Smooth muscle cell (in vitro differentiated cells): ENCODE data around the gene LRBA. TPM values are rescaled to one million over a fixed set of nuclear protein-coding genes. Genes with fewer than 3 reads are reported as not detected.

Experiments used
- DNase-seq: peaks from one replicate; lab custom pipeline; 2025; ENCODE audit not compliant: unreplicated experiment; lab: John Stamatoyannopoulos, UW
- H2AFZ ChIP-seq: fragments of 200-600 bp; sonication (generic); 2 replicates; pipeline ENCODE4 v1.6.0; 2016; ENCODE audit warnings: antibody characterized with exemption, low read depth, mild to moderate bottlenecking
- H3F3A ChIP-seq: fragments of 200-600 bp; sonication (generic); 2 replicates; pipeline ENCODE4 v1.6.0; 2017; ENCODE audit warnings: antibody characterized with exemption, low read depth
- H3K27ac ChIP-seq: fragments of 200-600 bp; sonication (generic); 2 replicates; pipeline ENCODE4 v1.5.1; 2016; ENCODE audit warnings: low read depth, mild to moderate bottlenecking
- H3K27me3 ChIP-seq: fragments of 200-600 bp; sonication (generic); 2 replicates; pipeline ENCODE4 v1.6.1; 2016; ENCODE audit warnings: low read depth, mild to moderate bottlenecking
- H3K36me3 ChIP-seq: fragments of 200-600 bp; sonication (generic); 2 replicates; pipeline ENCODE4 v1.5.1; 2016; ENCODE audit warnings: low read depth
- H3K4me1 ChIP-seq: fragments of 200-600 bp; sonication (generic); 2 replicates; pipeline ENCODE4 v1.5.1; 2016; ENCODE audit warnings: low read depth
- H3K4me2 ChIP-seq: fragments of 200-600 bp; sonication (generic); 2 replicates; pipeline ENCODE4 v1.6.0; 2016; ENCODE audit warnings: mild to moderate bottlenecking
- H3K4me3 ChIP-seq: fragments of 200-600 bp; sonication (generic); 2 replicates; pipeline ENCODE4 v1.5.1; 2016; ENCODE audit warnings: mild to moderate bottlenecking
- H3K79me2 ChIP-seq: fragments of 200-600 bp; sonication (generic); 2 replicates; pipeline ENCODE4 v1.6.0; 2016; ENCODE audit warnings: low read depth, mild to moderate bottlenecking
- H3K9ac ChIP-seq: fragments of 200-600 bp; sonication (generic); 2 replicates; pipeline ENCODE4 v1.6.0; 2016; ENCODE audit warnings: low read depth
- H3K9me3 ChIP-seq: fragments of 200-600 bp; sonication (generic); replicated peaks from 2 replicates; pipeline ENCODE4 v1.5.1; 2016; ENCODE audit warnings: low read depth
- H4K20me1 ChIP-seq: fragments of 200-600 bp; sonication (generic); 2 replicates; pipeline ENCODE4 v1.6.0; 2016; ENCODE audit warnings: low read depth
- CTCF ChIP-seq: fragments of 200-600 bp; sonication (generic); IDR thresholded peaks from 2 replicates; pipeline ENCODE4 v1.5.1; 2017; ENCODE audit warnings: borderline replicate concordance, mild to moderate bottlenecking, antibody characterized with exemption; ENCODE audit not compliant: insufficient read depth, poor library complexity, severe bottlenecking
- WGBS: methylation state at CpG from one replicate; pipeline ENCODE4 v1.1.7; 2016; ENCODE audit warnings: low lambda C conversion rate; 5-methylcytosine and 5-hydroxymethylcytosine counted together
- polyA plus RNA-seq: library from polyadenylated mRNA; unstranded; fragments of >200 nt; fragmentation: Nextera tagmentation; extraction: Ambion mirVana; gene quantifications from 2 replicates; pipeline ENCODE4 v1.2.1, GENCODE V29; 2016
- total RNA-seq: library from RNA; depleted of rRNA; stranded (reverse); fragments of >200 nt; gene quantifications from 2 replicates; pipeline ENCODE4 v1.2.3, GENCODE V29; 2014

LRBA gene
- total and polyA plus RNA-seq, 2 experiments from 2014 or later: 1.6 to 26.2 TPM

- WGBS: 96% methylated on average over 1 of the region's 1 CpG
Observed at GRCh38 chr4:150875367-150875766, 139.7 kb downstream of the LRBA start.

GRCh38 chr4:150874338-150875226 is 140.5 kb downstream of the LRBA start:
- H3K9ac ChIP-seq: no peak overlapping the region
- no peaks in the 10 kb centered on the region for H3K36me3 ChIP-seq
- H3K9me3 ChIP-seq: no peaks in the 10 kb centered on the region
- H3F3A ChIP-seq: no peaks in the 10 kb centered on the region
- DNase-seq: no peak
- no peaks in the 10 kb centered on the region for H3K79me2 ChIP-seq
- no peaks in the 10 kb centered on the region for H3K4me1 ChIP-seq
- H3K4me3 ChIP-seq: no peak overlapping the region
- H3K27me3 ChIP-seq: no peaks in the 10 kb centered on the region
- no peaks in the 10 kb centered on the region for H4K20me1 ChIP-seq
- TF ChIP-seq CTCF: no peak
- no peak overlapping the region for H2AFZ ChIP-seq
- WGBS: 90% methylated on average over 6 of the region's 6 CpGs
- H3K4me2 ChIP-seq: no peak overlapping the region
- no peak overlapping the region for H3K27ac ChIP-seq

More at GRCh38 chr4:150875367-150875766, 139.7 kb downstream of the LRBA start:
- H3K36me3 ChIP-seq: no peaks in the 10 kb centered on the region
- no peak overlapping the region for H2AFZ ChIP-seq
- no peaks in the 10 kb centered on the region for H3K9me3 ChIP-seq
- H3K4me1 ChIP-seq: no peaks in the 10 kb centered on the region
- no peaks in the 10 kb centered on the region for H4K20me1 ChIP-seq
- no peak overlapping the region for H3K9ac ChIP-seq
- H3K4me3 ChIP-seq: no peak overlapping the region
- no peak for TF ChIP-seq CTCF
- no peaks in the 10 kb centered on the region for H3K27me3 ChIP-seq
- H3K4me2 ChIP-seq: no peak overlapping the region
- DNase-seq: no peak
- no peaks in the 10 kb centered on the region for H3K79me2 ChIP-seq
- no peak overlapping the region for H3K27ac ChIP-seq
- no peaks in the 10 kb centered on the region for H3F3A ChIP-seq

GRCh38 chr4:150867148-150867547 is 147.9 kb downstream of the LRBA start:
- H3K79me2 ChIP-seq: no peaks in the 10 kb centered on the region
- DNase-seq: no peak
- H3K4me2 ChIP-seq: no peak overlapping the region
- H3F3A ChIP-seq: no peaks in the 10 kb centered on the region
- no peaks in the 10 kb centered on the region for H3K4me1 ChIP-seq
- H3K4me3 ChIP-seq: no peak overlapping the region
- H2AFZ ChIP-seq: no peak overlapping the region
- H4K20me1 ChIP-seq: no peaks in the 10 kb centered on the region
- H3K27ac ChIP-seq: no peak overlapping the region
- H3K27me3 ChIP-seq: no peaks in the 10 kb centered on the region
- no peak overlapping the region for H3K9ac ChIP-seq
- WGBS: 28% methylated on average over 4 of the region's 4 CpGs
- H3K36me3 ChIP-seq: no peaks in the 10 kb centered on the region
- TF ChIP-seq CTCF: peak; percentile 74
- H3K9me3 ChIP-seq: no peaks in the 10 kb centered on the region
